Endothelial cell (in vitro differentiated cells): ENCODE data around the gene SLMAP. TPM values are rescaled to one million over a fixed set of nuclear protein-coding genes. Genes with fewer than 3 reads are reported as not detected.

Experiments
- DNase-seq: peaks from one replicate; pipeline ENCODE4 v3.0.0; 2021; ENCODE audit warnings: low spot score
- H3K27ac Mint-ChIP-seq: one replicate; pipeline ENCODE4 v1.8.0; 2021; ENCODE audit warnings: mixed read lengths, inconsistent platforms; ENCODE audit not compliant: unreplicated experiment
- H3K27me3 Mint-ChIP-seq: one replicate; pipeline ENCODE4 v1.8.0; 2021; ENCODE audit warnings: mild to moderate bottlenecking, moderate library complexity, mixed read lengths, inconsistent platforms; ENCODE audit not compliant: unreplicated experiment
- H3K36me3 Mint-ChIP-seq: one replicate; pipeline ENCODE4 v1.8.0; 2021; ENCODE audit warnings: mild to moderate bottlenecking, low read depth, mixed read lengths, inconsistent platforms; ENCODE audit not compliant: unreplicated experiment
- H3K4me1 Mint-ChIP-seq: one replicate; pipeline ENCODE4 v1.8.0; 2021; ENCODE audit warnings: mild to moderate bottlenecking, mixed read lengths, inconsistent platforms; ENCODE audit not compliant: unreplicated experiment
- H3K4me3 Mint-ChIP-seq: one replicate; pipeline ENCODE4 v1.8.0; 2021; ENCODE audit warnings: mild to moderate bottlenecking, mixed read lengths, inconsistent platforms; ENCODE audit not compliant: unreplicated experiment
- H3K9me3 Mint-ChIP-seq: one replicate; pipeline ENCODE4 v1.8.0; 2021; ENCODE audit warnings: mixed read lengths, inconsistent platforms; ENCODE audit not compliant: unreplicated experiment
- total RNA-seq: library from RNA; stranded (reverse); fragmentation: NEBNext Ultra II Directional; extraction: Animal tissue kit (Norgen Biotek cat#: 25700); gene quantifications from one replicate; pipeline ENCODE4 v1.2.1, GENCODE V29; 2021; ENCODE audit not compliant: unreplicated experiment
- TF ChIP-seq, protein P1 (sequence below): fragments of 200-600 bp; sonication (generic); IDR thresholded peaks from one replicate; pipeline ENCODE4 v1.5.0; 2021; ENCODE audit warnings: antibody characterized with exemption; ENCODE audit not compliant: unreplicated experiment

The SLMAP gene
- total RNA-seq, 1 donor from 2014 or later = 45.7 TPM

DNA sequence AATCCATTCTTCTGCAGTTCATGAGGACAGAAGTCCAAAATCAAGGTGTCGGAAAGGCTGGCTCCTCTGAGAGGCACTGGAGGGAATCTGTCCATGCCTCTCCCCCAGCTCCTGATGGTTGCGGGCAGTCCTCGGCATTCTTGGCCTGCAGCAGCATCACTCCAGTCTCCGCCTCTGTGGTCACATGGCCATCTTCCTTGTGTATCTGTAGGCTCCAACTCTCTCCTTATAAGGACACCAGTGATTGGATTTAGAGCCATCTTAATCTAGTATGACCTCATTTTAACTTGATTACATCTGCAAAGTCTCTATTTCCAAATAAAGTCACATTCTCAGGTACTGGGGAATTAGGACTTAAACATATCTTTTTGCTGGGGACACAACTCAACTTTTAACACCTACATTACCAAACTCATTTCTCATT is 196.1 kb downstream of the SLMAP start:
- H3K27me3 Mint-ChIP-seq = peaks cover 7% of the 10 kb centered on the region
- no peaks in the 10 kb centered on the region for H3K9me3 Mint-ChIP-seq
- H3K27ac Mint-ChIP-seq = peak overlapping the region; percentile 72
- H3K36me3 Mint-ChIP-seq = no peaks in the 10 kb centered on the region
- peaks cover 36% of the 10 kb centered on the region for H3K4me1 Mint-ChIP-seq
- H3K4me3 Mint-ChIP-seq = no peak overlapping the region
- DNase-seq = no peak
- TF ChIP-seq, protein P1, sequence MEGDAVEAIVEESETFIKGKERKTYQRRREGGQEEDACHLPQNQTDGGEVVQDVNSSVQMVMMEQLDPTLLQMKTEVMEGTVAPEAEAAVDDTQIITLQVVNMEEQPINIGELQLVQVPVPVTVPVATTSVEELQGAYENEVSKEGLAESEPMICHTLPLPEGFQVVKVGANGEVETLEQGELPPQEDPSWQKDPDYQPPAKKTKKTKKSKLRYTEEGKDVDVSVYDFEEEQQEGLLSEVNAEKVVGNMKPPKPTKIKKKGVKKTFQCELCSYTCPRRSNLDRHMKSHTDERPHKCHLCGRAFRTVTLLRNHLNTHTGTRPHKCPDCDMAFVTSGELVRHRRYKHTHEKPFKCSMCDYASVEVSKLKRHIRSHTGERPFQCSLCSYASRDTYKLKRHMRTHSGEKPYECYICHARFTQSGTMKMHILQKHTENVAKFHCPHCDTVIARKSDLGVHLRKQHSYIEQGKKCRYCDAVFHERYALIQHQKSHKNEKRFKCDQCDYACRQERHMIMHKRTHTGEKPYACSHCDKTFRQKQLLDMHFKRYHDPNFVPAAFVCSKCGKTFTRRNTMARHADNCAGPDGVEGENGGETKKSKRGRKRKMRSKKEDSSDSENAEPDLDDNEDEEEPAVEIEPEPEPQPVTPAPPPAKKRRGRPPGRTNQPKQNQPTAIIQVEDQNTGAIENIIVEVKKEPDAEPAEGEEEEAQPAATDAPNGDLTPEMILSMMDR = no peak

DNA sequence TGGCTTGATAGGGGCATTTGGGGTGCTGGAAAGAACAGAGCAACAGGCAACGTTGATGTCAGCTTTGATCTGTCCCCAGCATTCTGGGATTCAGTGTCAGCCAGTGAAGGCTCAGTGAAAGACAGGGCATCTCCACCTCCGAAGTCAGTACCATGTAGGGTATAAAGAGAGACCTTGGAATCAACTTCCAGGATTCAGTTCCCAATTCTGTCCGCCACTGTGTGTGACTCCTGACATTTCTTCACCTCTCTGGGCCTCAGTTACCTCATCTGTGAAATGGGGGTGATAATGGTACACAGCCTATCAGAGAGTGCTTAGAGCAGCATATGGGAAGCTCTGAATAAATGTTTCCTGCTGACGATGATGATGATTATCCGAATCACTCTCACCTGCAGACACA is 196.5 kb downstream of the SLMAP start:
- H3K4me3 Mint-ChIP-seq = no peak overlapping the region
- no peak overlapping the region for H3K27ac Mint-ChIP-seq
- H3K4me1 Mint-ChIP-seq = peaks cover 37% of the 10 kb centered on the region
- peaks cover 7% of the 10 kb centered on the region for H3K27me3 Mint-ChIP-seq
- H3K9me3 Mint-ChIP-seq = no peaks in the 10 kb centered on the region
- TF ChIP-seq, protein P1 = no peak
- no peaks in the 10 kb centered on the region for H3K36me3 Mint-ChIP-seq
- DNase-seq = no peak

DNA sequence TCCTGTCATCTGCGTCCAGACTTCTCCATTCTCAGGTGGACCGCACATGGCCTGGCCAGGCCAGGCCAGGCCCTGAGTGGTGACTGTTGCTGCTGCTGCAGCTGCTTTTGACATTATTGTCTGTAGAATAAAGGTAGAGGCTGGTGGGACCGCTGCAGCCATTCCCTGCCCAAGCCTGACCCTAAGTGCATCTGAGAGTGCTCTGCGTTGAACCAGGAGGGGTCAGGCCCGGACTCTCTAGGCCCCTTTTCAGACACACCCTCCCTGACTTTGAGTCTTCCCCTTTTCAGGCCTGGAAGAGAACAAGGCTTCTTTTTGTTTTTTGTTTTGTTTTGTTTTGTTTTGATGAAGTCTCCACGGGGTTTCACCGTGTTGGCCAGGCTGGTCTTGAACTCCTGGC is 197.5 kb downstream of the SLMAP start:
- Mint-ChIP-seq H3K9me3 (no peaks in the 10 kb centered on the region), H3K4me1 (peaks cover 39% of the 10 kb centered on the region), H3K4me3 (no peak overlapping the region), H3K36me3 (no peaks in the 10 kb centered on the region), H3K27ac (no peak overlapping the region), H3K27me3 (peaks cover 5% of the 10 kb centered on the region)
- TF ChIP-seq, protein P1 = no peak
- DNase-seq = no peak

DNA sequence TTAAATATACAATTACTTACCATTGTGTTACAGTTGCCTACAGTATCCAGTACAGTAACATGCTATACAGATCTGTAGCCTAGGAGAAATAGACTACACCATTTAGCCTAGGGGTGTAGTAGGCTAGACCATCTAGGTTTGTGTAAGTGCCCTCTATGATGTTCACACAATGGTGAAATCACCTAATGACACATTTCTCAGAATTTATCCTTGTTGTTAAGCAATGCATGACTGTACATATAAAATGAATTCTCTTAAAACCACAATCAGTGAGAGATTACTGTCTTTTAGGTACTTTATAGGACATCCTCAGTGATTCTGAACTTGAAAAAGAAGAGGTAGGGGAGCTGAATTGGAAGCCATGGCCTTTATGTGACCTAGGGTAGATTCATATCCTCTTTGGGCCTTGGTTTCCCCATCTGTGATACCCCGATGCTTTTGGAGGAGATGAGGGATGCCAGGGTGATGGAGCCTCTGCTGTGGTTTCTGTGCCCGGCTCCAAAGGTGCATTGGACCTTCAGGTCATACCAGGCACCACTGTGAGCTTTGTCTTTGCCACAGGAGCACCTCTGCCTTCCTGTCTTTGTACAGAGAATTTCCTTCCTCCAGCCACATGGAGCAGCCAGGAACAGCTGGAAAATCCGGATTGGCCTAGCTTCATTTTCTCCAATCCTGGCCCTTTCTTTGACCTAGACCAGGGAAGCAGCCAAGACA is 200.2 kb downstream of the SLMAP start:
- TF ChIP-seq, protein P1 = no peak
- DNase-seq = no peak
- peak overlapping the region; percentile 75 for H3K27ac Mint-ChIP-seq
- H3K4me1 Mint-ChIP-seq = peaks cover 46% of the 10 kb centered on the region
- no peaks in the 10 kb centered on the region for H3K9me3 Mint-ChIP-seq
- peaks cover 3% of the 10 kb centered on the region for H3K27me3 Mint-ChIP-seq
- H3K36me3 Mint-ChIP-seq = peaks cover 4% of the 10 kb centered on the region
- H3K4me3 Mint-ChIP-seq = no peak overlapping the region

DNA sequence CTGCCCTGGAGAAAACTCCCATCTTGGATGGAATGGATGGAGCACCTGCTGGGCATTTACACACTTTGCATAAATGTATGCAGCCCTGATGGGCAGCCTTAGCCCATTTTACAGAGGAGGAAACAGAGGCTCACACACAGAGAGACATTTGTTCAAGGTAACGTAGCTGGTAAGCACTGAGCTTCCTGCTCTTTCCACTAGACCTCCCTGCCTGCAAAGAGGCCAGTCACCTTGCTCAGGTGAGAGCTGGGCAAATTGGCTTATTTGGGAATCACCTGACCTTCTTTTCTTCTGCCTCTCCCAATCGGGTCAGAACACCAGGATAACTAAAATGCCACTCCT is 200.7 kb downstream of the SLMAP start:
- no peak for DNase-seq
- TF ChIP-seq, protein P1 = no peak
- peaks cover 4% of the 10 kb centered on the region for H3K36me3 Mint-ChIP-seq
- H3K4me3 Mint-ChIP-seq = no peak overlapping the region
- H3K27ac Mint-ChIP-seq = peak overlapping the region; percentile 64
- H3K9me3 Mint-ChIP-seq = no peaks in the 10 kb centered on the region
- peaks cover 3% of the 10 kb centered on the region for H3K27me3 Mint-ChIP-seq
- H3K4me1 Mint-ChIP-seq = peaks cover 40% of the 10 kb centered on the region
